ENCODE measurements around the gene ZBTB24. TPM values are rescaled to one million over a fixed set of nuclear protein-coding genes. Genes with fewer than 3 reads are reported as not detected.
A peak's percentile ranks its signal among the peaks of the same experiment; 100 is the strongest.

The ZBTB24 gene
- total RNA-seq: 1 to 10 TPM; 4.7 to 9.8 (median 6.9) TPM

DNA sequence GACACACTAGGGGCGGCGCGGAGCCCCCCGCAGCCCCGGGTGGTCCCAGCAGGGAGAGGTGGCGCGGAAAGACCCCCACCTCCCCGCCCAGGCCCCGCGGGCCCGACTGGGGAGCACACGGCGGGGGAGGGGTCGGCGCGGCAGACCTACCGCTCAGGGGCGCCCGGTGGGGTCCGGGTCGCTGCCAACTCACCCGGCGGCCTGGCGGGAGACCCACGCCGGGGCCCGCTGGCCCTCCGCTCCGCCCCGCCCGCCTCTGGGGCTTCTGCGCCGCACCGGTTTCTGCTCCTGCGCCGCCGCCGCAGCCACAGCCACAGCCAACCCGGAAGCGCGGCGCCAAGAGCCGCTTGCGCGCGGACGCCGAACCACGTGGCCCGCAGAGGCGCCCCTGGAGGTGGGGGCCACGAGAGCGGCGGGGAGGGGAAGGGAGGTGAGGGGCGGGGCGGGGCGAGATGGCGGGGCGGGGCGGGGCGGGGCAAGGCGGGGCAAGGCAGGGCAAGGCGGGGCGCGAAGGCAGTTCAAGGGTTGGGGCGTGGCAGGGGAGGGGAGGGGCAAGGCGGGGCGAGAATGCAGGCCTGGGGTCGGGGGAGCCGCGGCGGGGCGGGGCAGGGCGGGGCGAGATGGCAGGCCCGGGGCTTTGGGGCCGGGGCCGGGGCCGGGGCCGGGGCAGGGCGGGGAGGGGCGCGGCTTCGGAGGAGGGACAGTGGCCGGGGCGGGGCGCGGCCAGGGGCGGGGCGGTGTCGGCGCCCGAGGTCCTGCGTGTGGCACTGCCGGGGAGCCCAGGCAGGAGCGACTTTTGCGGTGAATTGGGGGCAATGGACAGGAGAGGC is at the start of gene ZBTB24:
TSS of gene ZBTB24 (minus strand) at position 315 of the 830 bp plus-strand sequence. CDS start 1,193 bp downstream, outside the sequence.
- peak; percentile 94 for ATAC-seq (ENCODE audit: low FRiP score)
- TF ChIP-seq CTCF (IDR thresholded peaks at IDR 0.05): no peak
- peak; percentile 70 for DNase-seq (ENCODE audit: low spot score)

GRCh38 chr6:109531446-109531845 is 48.4 kb upstream of the ZBTB24 start:
- ATAC-seq (ENCODE audit: low FRiP score) (peak; percentile 37), DNase-seq (ENCODE audit: low spot score) (no peak)
- TF ChIP-seq CTCF (IDR thresholded peaks at IDR 0.05): no peak

- ATAC-seq (ENCODE audit: low FRiP score) (no peak), DNase-seq (ENCODE audit: low spot score) (no peak)
- TF ChIP-seq CTCF (IDR thresholded peaks at IDR 0.05): no peak
Observed at GRCh38 chr6:109527989-109528388, 45.0 kb upstream of the ZBTB24 start.

DNA sequence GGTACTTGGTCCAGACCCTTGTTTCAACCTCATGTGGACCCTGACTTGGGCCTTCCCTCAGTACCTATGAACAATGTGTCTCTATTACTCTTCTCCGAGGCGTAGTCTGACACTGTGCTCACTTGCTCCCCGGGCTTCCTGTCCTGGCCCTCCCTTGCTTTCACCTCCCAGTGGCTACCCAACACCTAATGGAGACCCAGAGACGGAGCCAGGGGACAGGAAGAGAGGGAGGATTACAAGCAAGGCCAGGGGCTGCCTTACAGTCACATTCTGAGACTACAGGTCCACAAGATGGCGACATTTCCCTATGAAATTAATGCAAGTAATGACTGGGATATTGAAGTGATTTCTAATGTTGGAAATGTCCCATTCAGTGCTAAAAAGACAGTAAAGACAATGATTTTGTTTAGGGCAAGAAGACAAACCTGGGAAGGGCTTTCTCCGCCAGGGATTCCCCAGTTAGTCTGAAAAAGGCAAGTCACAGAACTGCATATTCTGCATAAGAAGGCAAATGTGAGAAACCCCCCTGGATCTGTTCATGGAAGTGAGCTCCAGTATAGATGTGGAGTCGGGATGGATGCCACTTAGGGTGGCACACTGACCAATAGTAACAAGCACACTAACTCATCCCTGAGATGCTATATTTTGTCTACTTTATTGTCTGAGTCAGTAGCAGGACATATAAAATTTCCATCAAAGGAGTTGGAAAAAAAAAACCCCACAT is 44.0 kb upstream of the ZBTB24 start:
- no peak for DNase-seq (ENCODE audit: low spot score)
- no peak for TF ChIP-seq CTCF (IDR thresholded peaks at IDR 0.05)
- ATAC-seq (ENCODE audit: low FRiP score): no peak

GRCh38 chr6:109524129-109524528 is 41.1 kb upstream of the ZBTB24 start:
- ATAC-seq (ENCODE audit: low FRiP score) (no peak), DNase-seq (ENCODE audit: low spot score) (no peak)
- no peak for TF ChIP-seq CTCF (IDR thresholded peaks at IDR 0.05)

DNA sequence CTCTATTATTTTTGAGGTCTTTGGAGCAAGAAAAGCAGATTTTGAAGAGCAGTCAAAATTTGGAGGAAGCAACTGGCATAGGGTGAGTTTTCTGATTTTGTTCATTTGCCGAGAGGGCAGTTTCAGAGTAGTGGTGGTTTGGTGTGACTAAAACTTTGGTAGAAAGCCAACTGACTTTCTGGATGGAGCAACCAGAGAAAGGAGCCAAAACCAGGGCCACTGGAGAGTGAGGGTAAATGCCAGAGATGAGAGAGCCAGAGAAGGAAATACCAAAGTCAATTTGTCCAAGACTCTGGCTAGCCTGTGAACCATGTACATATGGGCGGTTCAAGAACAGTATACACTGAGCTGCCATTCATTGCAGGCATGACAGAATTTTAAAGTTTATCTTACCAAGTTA is 40.5 kb upstream of the ZBTB24 start:
- ATAC-seq (ENCODE audit: low FRiP score) (no peak), DNase-seq (ENCODE audit: low spot score) (no peak)
- no peak for TF ChIP-seq CTCF (IDR thresholded peaks at IDR 0.05)
